CD4-positive, alpha-beta T cell treated with Interleukin-4 for 1 hour (primary cell): ENCODE measurements around the gene OBP2A.
"Not testable (repeated sequence)": the region's sequence is repeated elsewhere in the genome, so short reads cannot be mapped to it uniquely, and the experiment has no call there.

Source experiments
- DNase-seq, 2 donors: peaks; one replicate each; pipeline ENCODE4 v3.0.0-alpha.2; 2020 to 2022

Gene OBP2A

GRCh38 chr9:135512241-135512603 is 33.7 kb upstream of the OBP2A start:
- DNase-seq: no peak

- peak in 1 of 2 donors; percentile 5 for DNase-seq
Measured at GRCh38 chr9:135512904-135513303, 33.0 kb upstream of the OBP2A start.

- DNase-seq: no peak
Measured at GRCh38 chr9:135513351-135513846, 32.5 kb upstream of the OBP2A start.

- not testable (repeated sequence) for DNase-seq
Measured at GRCh38 chr9:135513906-135514305, 32.0 kb upstream of the OBP2A start.

- DNase-seq: peak in 1 of 2 donors; percentile 5
Measured at GRCh38 chr9:135514342-135515082, 31.4 kb upstream of the OBP2A start.

GRCh38 chr9:135515083-135515951 is 30.6 kb upstream of the OBP2A start:
- peak in 1 of 2 donors; percentile 10 for DNase-seq

GRCh38 chr9:135516132-135516860 is 29.6 kb upstream of the OBP2A start:
- no peak for DNase-seq

GRCh38 chr9:135517407-135517822 is 28.5 kb upstream of the OBP2A start:
- DNase-seq: no peak

- DNase-seq: no peak
Measured at GRCh38 chr9:135519179-135519971, 26.6 kb upstream of the OBP2A start.

GRCh38 chr9:135520916-135521607 is 24.9 kb upstream of the OBP2A start, which contains the start of gene LCN1:
TSS of gene LCN1 (plus strand) at chr9:135521440. CDS start at chr9:135521498, 58 bp downstream.
- no peak for DNase-seq

- no peak for DNase-seq
Measured at GRCh38 chr9:135521608-135522095, 24.3 kb upstream of the OBP2A start.

- no peak for DNase-seq
Measured at GRCh38 chr9:135522137-135522877, 23.6 kb upstream of the OBP2A start.

- DNase-seq: no peak
Measured at GRCh38 chr9:135522931-135523330, 23.0 kb upstream of the OBP2A start.

GRCh38 chr9:135523521-135524129 is 22.3 kb upstream of the OBP2A start:
- no peak for DNase-seq

- DNase-seq: no peak
Measured at GRCh38 chr9:135524130-135524861, 21.6 kb upstream of the OBP2A start.

GRCh38 chr9:135525241-135526088 is 20.5 kb upstream of the OBP2A start:
- no peak for DNase-seq

- no peak for DNase-seq
Measured at GRCh38 chr9:135526089-135526729, 19.7 kb upstream of the OBP2A start.
